Sigmoid colon (tissue), 7 donors: ENCODE results near the gene ANKS4B. TPM values are rescaled to one million over a fixed set of nuclear protein-coding genes. Genes with fewer than 3 reads are reported as not detected.
A peak's percentile ranks its signal among the peaks of the same experiment; 100 is the strongest.

Experiments
- DNase-seq: peaks from one replicate; pipeline ENCODE4 v3.0.0-alpha.2; 2019
- H3K27ac ChIP-seq, 4 donors: fragments of 200-600 bp; sonication (generic); one replicate each; pipeline ENCODE4 v1.5.1; 2016 to 2019; ENCODE audit warnings: mild to moderate bottlenecking in 1 of 4
- H3K27me3 ChIP-seq, 3 donors: fragments of 200-600 bp; sonication (generic); one replicate each; pipeline ENCODE4 v1.5.1; 2019; ENCODE audit warnings: mild to moderate bottlenecking in 1 of 3
- H3K36me3 ChIP-seq, 4 donors: fragments of 200-600 bp; sonication (generic); one replicate each; pipeline ENCODE4 v1.5.1; 2016 to 2019
- H3K4me1 ChIP-seq, 4 donors: fragments of 200-600 bp; sonication (generic); one replicate each; pipeline ENCODE4 v1.5.1; 2017 to 2019
- H3K4me3 ChIP-seq, 4 donors: fragments of 200-600 bp; sonication (generic); one replicate each; pipeline ENCODE4 v1.5.1; 2017 to 2019; ENCODE audit warnings: mild to moderate bottlenecking in 2 of 4, moderate library complexity in 1 of 4
- H3K9me3 ChIP-seq, 4 donors: fragments of 200-600 bp in 3 of 4; sonication (generic) in 3 of 4; one replicate each; pipeline versions ENCODE4 v1.5.1 to v1.6.1; 2013 to 2019
- CTCF ChIP-seq, 4 experiments: fragments of 450-650 bp in 3 of 4; fragments of 200-600 bp in 1 of 4; IDR thresholded peaks; one replicate each; pipeline ENCODE4 v1.5.1; 2016 to 2019; ENCODE audit warnings: antibody characterized with exemption in 4 of 4, mild to moderate bottlenecking in 3 of 4, moderate library complexity in 2 of 4
- EP300 ChIP-seq, 4 donors: sonication (generic); formaldehyde crosslinking; IDR thresholded peaks; one replicate each; pipeline ENCODE4 v1.6.1; 2017; ENCODE audit warnings: antibody characterized with exemption in 4 of 4
- POLR2A ChIP-seq, 2 donors: fragments of 450-650 bp; IDR thresholded peaks; one replicate each; pipeline ENCODE4 v1.6.1; 2016; ENCODE audit warnings: antibody characterized with exemption in 2 of 2, mild to moderate bottlenecking in 2 of 2, moderate library complexity in 2 of 2
- POLR2AphosphoS5 ChIP-seq, 4 donors: sonication (generic); formaldehyde crosslinking; IDR thresholded peaks; one replicate each; pipeline ENCODE4 v1.6.1; 2017; ENCODE audit warnings: antibody characterized with exemption in 4 of 4
- WGBS, 2 donors: extraction: QIAGEN DNeasy Blood & Tissue Kit; methylation state at CpG; one replicate each; pipeline ENCODE4 v1.1.7; 2013; 5-methylcytosine and 5-hydroxymethylcytosine counted together
- intact Hi-C: fragments of 100-400 bp; cut with DNase I; formaldehyde crosslinking; loops from one replicate; pipeline ENCODE4 v1.15.1; 2023
- polyA plus RNA-seq, 3 donors: library from polyadenylated mRNA; stranded (reverse); fragments of 200-250 nt; gene quantifications; one replicate each; pipeline ENCODE4 v1.2.3, GENCODE V29; 2013
- total RNA-seq, 4 donors: library from RNA; depleted of rRNA; stranded (reverse); fragments of >200 nt; gene quantifications; one replicate each; pipeline ENCODE4 v1.1.0, GENCODE V29; 2016
- donor health status: healthy with polysubstance abuse.
- donor health status: Bipolar disorder and iron deficiency.
- donor health status: healthy.

Gene ANKS4B
- total and polyA plus RNA-seq, 7 donors, result 0.28 to 32.4 (median 21.1) TPM; not detected in 3

GRCh38 chr16:21256636-21257035, 23.1 kb downstream of the ANKS4B start:
- WGBS, 2 donors, result 88 to 94% methylated on average over 2 of the region's 2 CpGs
- Histone ChIP-seq H3K4me3 (no peak overlapping the region), H3K4me1 (no peaks in the 10 kb centered on the region), H3K27ac (no peak overlapping the region), H3K9me3 (no peaks in the 10 kb centered on the region), H3K36me3 (no peaks in the 10 kb centered on the region), H3K27me3 (no peaks in the 10 kb centered on the region)
- TF ChIP-seq POLR2AphosphoS5 (IDR thresholded peaks at IDR 0.05), result no peak
- no peak for TF ChIP-seq POLR2A (IDR thresholded peaks at IDR 0.05)
- no peak for TF ChIP-seq CTCF (IDR thresholded peaks at IDR 0.05)
- no peak for TF ChIP-seq EP300 (IDR thresholded peaks at IDR 0.05)
- intact Hi-C loops, result no loop called here
- DNase-seq, result no peak

- H3K9me3 ChIP-seq, result no peaks in the 10 kb centered on the region
- no peak overlapping the region for H3K4me3 ChIP-seq
- H3K4me1 ChIP-seq, result no peaks in the 10 kb centered on the region
- WGBS, 2 donors, result 76 to 95% methylated on average over 4 of the region's 4 CpGs
- H3K27me3 ChIP-seq, result no peaks in the 10 kb centered on the region
- no peaks in the 10 kb centered on the region for H3K36me3 ChIP-seq
- DNase-seq, result no peak
- no peak for TF ChIP-seq POLR2AphosphoS5 (IDR thresholded peaks at IDR 0.05)
- TF ChIP-seq POLR2A (IDR thresholded peaks at IDR 0.05), result no peak
- TF ChIP-seq CTCF (IDR thresholded peaks at IDR 0.05), result no peak
- no peak for TF ChIP-seq EP300 (IDR thresholded peaks at IDR 0.05)
- intact Hi-C loops, result no loop called here
- H3K27ac ChIP-seq, result no peak overlapping the region
Observed at GRCh38 chr16:21257284-21257683, 23.8 kb downstream of the ANKS4B start.

GRCh38 chr16:21260870-21261791, 27.6 kb downstream of the ANKS4B start:
- intact Hi-C loops, result no loop called here
- TF ChIP-seq POLR2A (IDR thresholded peaks at IDR 0.05), result no peak
- H3K27ac ChIP-seq, result no peak overlapping the region

GRCh38 chr16:21262779-21263639, 29.5 kb downstream of the ANKS4B start:
- no peak overlapping the region for H3K4me3 ChIP-seq
- TF ChIP-seq EP300 (IDR thresholded peaks at IDR 0.05) (no peak), CTCF (IDR thresholded peaks at IDR 0.05) (no peak), POLR2A (IDR thresholded peaks at IDR 0.05) (no peak), POLR2AphosphoS5 (IDR thresholded peaks at IDR 0.05) (no peak)
- H3K4me1 ChIP-seq, result peaks cover 0 to 15% (median 3%) of the 10 kb centered on the region in 4 donors
- peak overlapping the region in 1 of 4 donors; percentile 56 for H3K27ac ChIP-seq
- H3K36me3 ChIP-seq, result no peaks in the 10 kb centered on the region
- no peaks in the 10 kb centered on the region for H3K9me3 ChIP-seq
- no peaks in the 10 kb centered on the region for H3K27me3 ChIP-seq
- no peak for DNase-seq
- intact Hi-C loops, result no loop called here
- WGBS, 2 donors, result 70 to 79% methylated on average over 12 of the region's 12 CpGs

More at GRCh38 chr16:21260870-21261791, 27.6 kb downstream of the ANKS4B start:
- H3K4me1 ChIP-seq, result peaks cover 0 to 15% (median 3%) of the 10 kb centered on the region in 4 donors
- H3K36me3 ChIP-seq, result no peaks in the 10 kb centered on the region
- no peaks in the 10 kb centered on the region for H3K27me3 ChIP-seq
- H3K9me3 ChIP-seq, result no peaks in the 10 kb centered on the region
- no peak for DNase-seq
- WGBS, 2 donors, result 17 to 67% methylated on average over 9 of the region's 9 CpGs
- H3K4me3 ChIP-seq, result no peak overlapping the region
